ENCODE measurements around the gene MSH6. TPM values are rescaled to one million over a fixed set of nuclear protein-coding genes. Genes with fewer than 3 reads are reported as not detected.
"Not testable (repeated sequence)": the region's sequence is repeated elsewhere in the genome, so short reads cannot be mapped to it uniquely, and the experiment has no call there.

Gene MSH6
- total RNA-seq, 2 experiments from 2014 or later = 291 to 525 TPM

GRCh38 chr2:47849368-47849767 is 66.4 kb downstream of the MSH6 start:
- POLR2A ChIA-PET = interaction anchor here (0.6 to 1.5 kb wide), 3 partner anchors 9 to 46 kb away, joined by 3 to 4 read pairs (median 4); no protein-coding TSS in a partner anchor

GRCh38 chr2:47850198-47850597 is 67.3 kb downstream of the MSH6 start:
- intact Hi-C loops (cut with micrococcal nuclease; ENCODE audit: unreplicated experiment) = loop anchor here (5.0 kb wide), 1 partner anchor 572 kb away; no protein-coding TSS in a partner anchor
- Histone ChIP-seq H3K27ac (ENCODE audit: low read depth, low read length, poor library complexity, severe bottlenecking) (no peak overlapping the region), H2AFZ (ENCODE audit: low read length) (no peak overlapping the region), H3K9me2 (ENCODE audit: insufficient read depth, low read length) (no peaks in the 10 kb centered on the region), H4K20me1 (ENCODE audit: insufficient read depth, low read length) (peaks cover 15% of the 10 kb centered on the region), H3K4me3 (ENCODE audit: low read depth, low read length, poor library complexity, severe bottlenecking) (no peak overlapping the region), H3K4me2 (ENCODE audit: low read length) (no peak overlapping the region), H3K36me3 (ENCODE audit: insufficient read depth, low read length) (peaks cover 17% of the 10 kb centered on the region), H3K4me1 (ENCODE audit: insufficient read depth, low read length, poor library complexity, severe bottlenecking) (no peaks in the 10 kb centered on the region), H3K9me3 (ENCODE audit: low read length) (no peaks in the 10 kb centered on the region), H3K79me2 (ENCODE audit: insufficient read depth, low read depth, low read length) (peaks cover 84% of the 10 kb centered on the region)
- TF ChIP-seq CTCF (conservative IDR thresholded peaks at IDR 0.05; ENCODE audit: low read length) = no peak
- no peak for TF ChIP-seq EZH2phosphoT487 (IDR thresholded peaks at IDR 0.05; ENCODE audit: borderline replicate concordance, low read depth, low read length)
- no peak for DNase-seq (ENCODE audit: low spot score)
- POLR2A ChIA-PET = interaction anchor here (0.5 to 1.5 kb wide), 3 partner anchors 12 to 138 kb away, joined by 3 to 6 read pairs (median 4); no protein-coding TSS in a partner anchor
- CTCF ChIA-PET (ENCODE audit: unreplicated experiment) = interaction anchor here (0.9 kb wide), 1 partner anchor 42 kb away, joined by 3 read pairs; no protein-coding TSS in a partner anchor
- no TSS peak for BruUV-seq (replicated peaks)

More at GRCh38 chr2:47849368-47849767, 66.4 kb downstream of the MSH6 start:
- Histone ChIP-seq H3K4me2 (ENCODE audit: low read length) (no peak overlapping the region), H3K27ac (ENCODE audit: low read depth, low read length, poor library complexity, severe bottlenecking) (no peak overlapping the region), H2AFZ (ENCODE audit: low read length) (no peak overlapping the region), H3K9me2 (ENCODE audit: insufficient read depth, low read length) (no peaks in the 10 kb centered on the region), H3K36me3 (ENCODE audit: insufficient read depth, low read length) (peaks cover 17% of the 10 kb centered on the region), H3K79me2 (ENCODE audit: insufficient read depth, low read depth, low read length) (peaks cover 76% of the 10 kb centered on the region), H3K4me1 (ENCODE audit: insufficient read depth, low read length, poor library complexity, severe bottlenecking) (no peaks in the 10 kb centered on the region), H4K20me1 (ENCODE audit: insufficient read depth, low read length) (peaks cover 15% of the 10 kb centered on the region), H3K9me3 (ENCODE audit: low read length) (no peaks in the 10 kb centered on the region), H3K4me3 (ENCODE audit: low read depth, low read length, poor library complexity, severe bottlenecking) (no peak overlapping the region)
- no TSS peak for BruUV-seq (replicated peaks)
- CTCF ChIA-PET (ENCODE audit: unreplicated experiment) = interaction anchor here (0.9 kb wide), 1 partner anchor 43 kb away, joined by 3 read pairs; no protein-coding TSS in a partner anchor
- no peak for TF ChIP-seq EZH2phosphoT487 (IDR thresholded peaks at IDR 0.05; ENCODE audit: borderline replicate concordance, low read depth, low read length)
- intact Hi-C loops (cut with micrococcal nuclease; ENCODE audit: unreplicated experiment) = no loop called here
- DNase-seq (ENCODE audit: low spot score) = no peak

DNA sequence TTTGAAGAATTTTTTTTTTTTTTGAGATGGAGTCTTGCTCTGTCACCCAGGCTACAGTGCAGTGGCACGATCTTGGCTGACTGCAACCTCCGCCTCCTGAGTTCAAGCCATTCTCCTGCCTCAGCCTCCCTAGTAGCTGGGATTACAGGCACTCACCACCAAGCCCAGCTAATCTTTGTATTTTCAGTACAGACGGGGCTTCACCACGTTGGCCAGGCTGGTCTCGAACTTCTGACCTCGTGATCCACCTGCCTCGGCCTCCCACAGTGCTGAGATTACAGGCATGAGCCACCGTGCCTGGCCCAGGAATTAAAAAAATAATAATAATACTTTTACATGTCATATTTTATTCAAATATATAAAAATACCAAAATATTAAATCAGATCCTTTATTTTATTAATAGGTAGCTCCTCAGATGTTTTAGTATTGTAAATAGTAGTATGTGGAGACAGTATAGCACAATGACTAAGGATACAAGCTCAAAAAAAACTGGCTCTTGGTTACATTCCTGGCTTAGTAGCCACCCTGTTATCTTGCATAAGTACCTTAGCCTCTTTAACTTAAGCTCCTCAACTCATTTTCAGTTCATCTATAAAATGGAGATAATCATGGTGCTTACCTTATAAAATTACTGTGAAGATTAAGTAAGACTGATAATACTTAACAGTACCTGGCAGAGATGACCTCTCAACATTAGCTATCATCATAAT is 70.3 kb downstream of the MSH6 start:
- not testable (repeated sequence) for H3K9me3 ChIP-seq (ENCODE audit: low read length); H3K4me3 ChIP-seq (ENCODE audit: low read depth, low read length, poor library complexity, severe bottlenecking); BruUV-seq (replicated peaks); H3K36me3 ChIP-seq (ENCODE audit: insufficient read depth, low read length); H3K27ac ChIP-seq (ENCODE audit: low read depth, low read length, poor library complexity, severe bottlenecking); H3K4me2 ChIP-seq (ENCODE audit: low read length); DNase-seq (ENCODE audit: low spot score); H3K4me1 ChIP-seq (ENCODE audit: insufficient read depth, low read length, poor library complexity, severe bottlenecking); H3K9me2 ChIP-seq (ENCODE audit: insufficient read depth, low read length); H2AFZ ChIP-seq (ENCODE audit: low read length)
- POLR2A ChIA-PET = interaction anchor here (0.6 to 1.4 kb wide), 6 partner anchors 11 to 156 kb away, joined by 3 to 5 read pairs (median 3); no protein-coding TSS in a partner anchor
- CTCF ChIA-PET (ENCODE audit: unreplicated experiment) = interaction anchor here (0.9 kb wide), 1 partner anchor 36 kb away, joined by 3 read pairs; no protein-coding TSS in a partner anchor
- H4K20me1 ChIP-seq (ENCODE audit: insufficient read depth, low read length) = peaks cover 35% of the 10 kb centered on the region
- intact Hi-C loops (cut with micrococcal nuclease; ENCODE audit: unreplicated experiment) = loop anchor here (5.0 kb wide), 1 partner anchor 569 kb away; no protein-coding TSS in a partner anchor
- peaks cover 91% of the 10 kb centered on the region for H3K79me2 ChIP-seq (ENCODE audit: insufficient read depth, low read depth, low read length)

Small RNAs within 50 kb of the gene (small RNA-seq; reads per million reads assigned to genes)
- gene RF00026 (not detected), gene RPL36AP15 (not detected)

Other genes starting within 250 kb of the MSH6 start
- gene KCNK12, start 212.2 kb upstream of the MSH6 start, total RNA-seq (2014; rRNA removed; shearing (Covaris generic)) = 2.1 and 3.8 TPM in 2 replicates
- 3.6 and 4.1 TPM in 2 replicates for gene KCNK12, start 212.2 kb upstream of the MSH6 start, total RNA-seq (2022)
- gene FBXO11, start 123.4 kb downstream of the MSH6 start, total RNA-seq (2014; rRNA removed; shearing (Covaris generic)) = 24.7 and 31.9 TPM in 2 replicates
- gene FBXO11, start 123.4 kb downstream of the MSH6 start, total RNA-seq (2022) = 72.4 and 73.2 TPM in 2 replicates

Measured in OCI-LY7 (cell line).